ENCODE results near the gene CYP2A7. TPM values are rescaled to one million over a fixed set of nuclear protein-coding genes. Genes with fewer than 3 reads are reported as not detected.
"Not testable (repeated sequence)": the region's sequence is repeated elsewhere in the genome, so short reads cannot be mapped to it uniquely, and the experiment has no call there.

Gene CYP2A7
- total RNA-seq, 1 experiment from 2014 or later, result not detected

DNA sequence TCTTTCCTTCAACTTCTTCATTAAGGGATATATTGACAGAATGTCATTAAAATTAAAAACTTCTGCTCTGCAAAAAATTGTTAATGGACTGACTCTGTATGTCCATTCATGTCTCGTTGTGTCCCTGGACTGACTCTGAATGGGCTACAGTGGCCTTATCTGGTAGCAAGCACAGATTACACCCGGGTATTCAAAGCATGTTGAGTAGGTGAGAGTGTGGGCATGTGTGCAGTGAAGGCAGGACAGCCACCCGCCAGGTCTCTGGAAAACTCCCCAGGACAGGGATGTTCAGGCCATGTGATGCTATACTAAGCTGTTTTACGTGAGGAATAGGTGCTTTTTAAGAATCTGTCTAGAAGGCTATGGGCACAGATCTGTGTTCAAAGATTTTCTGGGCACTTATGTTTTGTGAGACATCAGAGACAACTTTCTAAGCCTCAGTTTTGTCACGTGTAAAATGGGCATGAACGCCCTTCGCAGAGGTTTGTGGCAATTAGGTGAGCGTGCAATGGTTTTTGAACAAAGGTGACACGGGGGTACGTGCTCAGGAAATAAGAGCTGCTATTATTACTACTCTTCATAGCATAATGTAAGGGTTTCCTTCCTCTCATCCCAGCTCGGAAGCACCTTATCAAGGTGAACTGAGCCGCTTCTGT, 38.9 kb downstream of the CYP2A7 start:
- DNase-seq (ENCODE audit: low read depth), result not testable (repeated sequence)

DNA sequence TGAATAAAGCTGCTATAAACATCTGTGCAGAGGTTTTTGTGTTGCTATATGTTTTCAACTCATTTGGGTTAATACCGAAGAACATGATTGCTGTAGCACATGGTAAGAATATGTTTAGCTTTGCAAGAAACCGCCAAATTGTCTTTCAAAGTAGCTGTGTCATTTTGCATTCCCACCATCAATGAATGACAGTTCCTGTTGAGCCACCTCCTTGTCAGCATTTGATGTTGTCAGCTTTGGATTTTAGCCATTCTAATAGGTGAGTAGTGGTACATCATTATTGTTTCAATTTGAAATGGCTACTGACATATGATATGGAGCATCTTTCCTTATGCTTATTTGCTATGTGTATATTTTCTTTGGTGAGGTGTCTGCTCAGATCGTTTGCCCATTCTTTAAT, 40.0 kb downstream of the CYP2A7 start:
- DNase-seq (ENCODE audit: low read depth), result not testable (repeated sequence)

DNA sequence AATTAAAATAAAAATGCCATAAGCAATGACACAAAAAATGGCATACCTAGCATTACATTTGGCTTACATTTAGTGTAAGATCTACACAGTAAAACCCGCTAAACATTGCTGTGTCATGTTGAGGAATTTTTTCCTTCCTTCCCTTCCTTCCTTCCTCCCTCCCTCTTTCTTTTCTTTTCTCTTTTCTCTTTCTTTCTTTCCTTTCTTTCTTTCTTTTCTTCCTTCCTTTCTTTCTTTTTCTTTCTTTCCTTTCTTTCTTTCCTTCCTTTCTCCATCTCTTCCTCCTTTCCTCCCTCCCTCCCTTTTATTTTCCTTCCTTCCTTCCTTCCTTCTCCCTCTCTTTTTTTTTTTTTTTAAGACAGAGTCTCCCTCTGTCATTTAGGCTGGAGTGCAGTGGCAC, 43.6 kb downstream of the CYP2A7 start:
- not testable (repeated sequence) for DNase-seq (ENCODE audit: low read depth)

DNA sequence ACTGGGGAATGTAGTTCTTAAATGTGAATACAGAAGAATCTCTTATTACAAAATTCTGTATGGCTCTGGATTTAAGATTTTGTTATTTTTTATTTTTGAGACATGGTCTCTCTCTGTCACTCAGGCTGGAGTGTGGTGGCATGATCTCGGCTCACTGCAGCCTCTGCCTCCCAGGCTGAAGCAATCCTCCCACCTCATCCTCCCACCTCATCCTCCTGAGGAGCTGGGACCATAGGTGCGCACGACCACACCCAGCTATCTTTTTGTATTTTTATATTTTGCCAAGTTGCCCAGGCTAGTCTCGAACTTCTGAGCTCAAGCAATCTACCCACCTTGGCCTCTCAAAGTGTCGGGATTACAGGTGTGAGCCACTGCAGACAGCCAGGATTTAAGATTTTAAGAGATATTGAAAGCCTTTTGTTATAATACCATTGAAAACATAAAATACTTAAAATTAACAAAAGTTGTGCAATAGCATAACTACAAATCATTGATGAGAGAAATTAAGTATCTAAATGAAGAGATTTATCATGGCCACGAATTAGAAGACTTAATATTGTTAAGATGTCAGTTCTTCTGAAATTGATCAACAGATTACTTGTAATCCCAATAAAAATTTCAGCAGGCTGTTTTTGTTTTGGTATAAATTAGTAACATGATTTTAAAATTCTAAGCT, 45.1 kb downstream of the CYP2A7 start:
- DNase-seq (ENCODE audit: low read depth), result no peak

DNA sequence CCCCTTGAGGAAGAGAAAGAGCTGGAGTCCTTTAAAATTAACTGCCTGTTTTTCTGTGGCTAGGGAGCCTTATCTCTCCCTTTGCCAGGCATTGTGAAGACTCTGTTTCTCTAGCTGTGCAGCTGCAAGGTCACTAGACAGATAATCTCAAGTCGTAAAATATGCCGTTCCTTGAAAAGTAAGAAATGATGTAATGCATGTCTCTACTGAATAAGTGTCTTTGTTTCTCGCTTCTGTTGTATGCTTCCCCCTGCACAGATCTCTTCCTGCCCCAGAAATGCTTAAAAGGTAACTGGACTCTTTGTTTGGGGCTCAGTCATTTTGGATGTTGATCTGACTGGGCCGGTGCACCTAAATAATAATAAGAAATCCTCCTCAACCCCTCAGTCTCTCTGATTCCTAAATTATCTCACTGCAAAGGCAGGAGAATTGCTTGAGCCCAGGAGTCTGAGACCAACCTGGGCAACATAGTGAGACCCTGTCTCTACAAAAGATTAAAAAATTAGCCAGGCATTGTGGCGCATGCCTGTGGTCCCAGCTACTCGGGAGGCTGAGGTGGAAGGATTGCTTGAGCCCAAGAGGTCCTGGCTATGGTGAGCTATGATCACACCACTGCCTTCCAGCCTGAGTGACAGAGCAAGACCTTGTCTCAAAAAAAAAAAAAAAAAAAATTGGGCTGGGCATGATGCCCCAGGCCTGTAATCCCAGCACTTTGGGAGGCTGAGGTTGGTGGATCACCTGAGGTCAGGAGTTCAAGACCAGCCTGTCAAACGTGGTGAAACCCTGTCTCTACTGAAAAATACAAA, 48.1 kb downstream of the CYP2A7 start:
- DNase-seq (ENCODE audit: low read depth), result not testable (repeated sequence)

DNA sequence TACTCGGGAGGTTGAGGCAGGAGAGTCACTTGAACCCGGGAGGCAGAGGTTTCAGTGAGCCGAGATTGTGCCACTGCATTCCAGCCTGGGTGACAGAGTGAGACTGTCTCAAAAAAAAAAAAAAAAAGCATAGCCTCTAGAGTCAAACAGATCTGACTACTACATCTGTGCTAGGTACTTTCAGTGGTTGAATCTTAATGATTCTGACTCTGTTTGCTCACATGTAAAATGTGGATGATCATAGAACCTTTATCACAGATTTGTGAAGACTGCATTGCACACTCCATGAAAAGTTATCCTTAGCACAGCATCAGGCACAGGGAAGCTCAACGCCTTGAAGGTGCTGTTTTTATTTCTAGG, 49.6 kb downstream of the CYP2A7 start:
- DNase-seq (ENCODE audit: low read depth), result not testable (repeated sequence)

DNA sequence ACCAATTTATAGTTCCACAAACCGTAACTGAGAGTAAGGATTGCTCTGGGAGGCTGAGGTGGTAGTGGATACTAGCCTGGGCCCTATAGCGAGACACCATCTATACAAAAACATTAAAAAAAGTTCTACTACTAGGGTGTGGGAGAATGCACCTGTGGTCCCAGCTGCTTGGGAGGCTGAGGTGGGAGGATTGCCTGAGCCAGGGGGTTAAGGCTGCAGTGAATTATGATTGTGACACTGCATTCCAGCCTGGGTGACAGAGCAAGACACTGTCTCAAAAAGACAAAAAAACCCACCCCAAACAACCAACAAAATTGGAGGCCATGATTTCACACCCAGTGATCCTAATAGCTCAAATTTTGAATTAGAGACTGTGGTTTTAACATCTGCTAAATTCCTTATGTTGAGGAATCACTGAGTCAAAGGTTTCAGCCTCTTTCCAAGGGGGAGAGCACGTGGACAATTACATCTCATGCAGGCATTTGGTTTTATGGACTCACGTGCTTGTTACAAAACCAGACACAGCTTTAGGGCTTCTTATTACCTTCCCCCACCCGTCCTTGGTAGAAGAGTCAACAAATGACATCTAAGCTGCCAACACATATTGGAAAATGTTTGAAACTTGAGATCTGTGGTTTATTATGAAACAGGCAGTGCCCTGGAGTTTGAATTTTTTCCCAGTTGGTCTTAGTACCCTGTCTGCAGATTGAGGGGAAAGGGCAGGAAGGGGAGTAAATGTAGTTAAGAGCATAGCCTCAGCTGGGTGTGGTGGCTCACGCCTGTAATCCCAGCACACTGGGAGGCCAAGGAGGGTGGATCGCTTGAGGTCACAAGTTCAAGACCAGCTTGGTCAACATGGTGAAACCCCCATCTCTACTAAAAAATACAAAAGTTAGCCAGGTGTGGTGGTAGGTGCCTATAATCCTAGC, 50.3 kb downstream of the CYP2A7 start:
- peak; percentile 90 for DNase-seq (ENCODE audit: low read depth)

DNA sequence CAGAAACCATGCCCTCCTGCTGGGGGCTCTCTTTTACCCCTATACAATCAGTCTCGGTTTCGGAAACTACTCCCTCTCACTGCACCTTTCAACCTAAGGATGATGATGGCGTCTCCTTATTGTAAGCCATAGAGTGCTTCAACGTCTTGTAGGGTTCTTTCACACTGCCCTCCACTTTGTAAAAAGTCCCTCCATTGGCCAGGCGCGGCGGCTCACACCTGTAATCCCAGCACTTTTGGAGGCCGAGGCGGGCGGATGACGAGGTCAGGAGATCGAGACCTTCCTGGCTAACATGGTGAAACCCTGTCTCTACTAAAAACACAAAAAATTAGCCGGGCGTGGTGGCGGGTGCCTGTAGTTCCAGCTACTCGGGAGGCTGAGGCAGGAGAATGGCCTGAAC, 51.3 kb downstream of the CYP2A7 start:
- DNase-seq (ENCODE audit: low read depth), result not testable (repeated sequence)

DNA sequence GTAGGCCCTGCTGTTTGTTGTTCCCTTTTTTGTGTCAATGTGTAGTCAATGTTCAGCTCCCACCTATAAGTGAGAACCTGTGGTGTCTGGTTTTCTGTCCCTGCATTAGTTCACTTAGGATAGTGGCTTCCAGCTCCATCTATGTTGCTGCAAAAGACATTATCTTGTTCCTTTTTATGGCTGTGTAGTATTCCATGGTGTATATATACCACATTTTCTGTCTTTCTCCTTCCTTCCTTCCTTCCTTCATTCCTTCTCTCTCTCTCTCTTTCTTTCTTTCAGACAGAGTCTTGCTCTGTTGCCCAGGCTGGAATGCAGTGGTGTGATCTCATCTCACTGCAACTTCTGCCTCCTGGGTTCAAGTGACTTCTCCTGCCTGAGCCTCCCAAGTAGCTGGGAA, 52.8 kb downstream of the CYP2A7 start:
- DNase-seq (ENCODE audit: low read depth), result no peak

DNA sequence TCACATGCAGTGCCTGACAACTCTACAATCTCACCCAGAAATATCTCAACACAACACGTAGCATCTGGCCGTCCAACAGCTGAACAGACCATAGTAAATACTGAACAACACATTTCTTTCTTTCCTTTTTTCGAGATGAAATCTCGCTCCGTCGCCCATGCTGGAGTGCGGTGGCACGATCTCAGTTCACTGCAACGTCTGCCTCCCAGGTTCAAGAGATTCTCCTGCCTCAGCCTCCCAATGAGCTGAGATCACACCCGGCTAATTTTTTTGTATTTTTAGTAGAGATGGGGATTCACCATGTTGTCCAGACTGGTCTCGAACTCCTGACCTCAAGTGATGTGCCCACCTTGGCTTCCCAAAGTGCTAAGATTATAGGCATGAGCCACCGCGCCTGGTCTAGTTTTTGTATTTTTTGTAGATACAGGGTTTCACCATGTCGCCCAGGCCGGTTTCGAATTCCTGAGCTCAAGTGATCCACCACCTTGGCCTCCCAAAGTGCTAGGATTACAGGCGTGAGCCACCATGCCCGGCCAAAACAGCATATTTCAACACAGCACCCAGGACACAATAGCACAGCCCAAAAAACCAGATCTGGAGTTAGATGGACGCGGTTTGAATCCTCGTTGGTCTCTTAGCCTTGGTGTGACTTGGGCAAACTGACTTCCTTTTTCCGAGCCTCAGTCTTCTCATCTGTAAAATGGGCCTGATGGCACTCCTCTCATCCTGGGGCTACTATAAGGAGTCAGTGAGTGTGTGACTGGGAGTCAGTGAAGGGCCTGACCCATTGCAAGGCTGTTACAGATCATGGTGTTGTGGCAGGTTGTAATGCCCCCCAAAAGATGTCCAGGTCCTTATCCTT, 54.4 kb downstream of the CYP2A7 start:
- no peak for DNase-seq (ENCODE audit: low read depth)

DNA sequence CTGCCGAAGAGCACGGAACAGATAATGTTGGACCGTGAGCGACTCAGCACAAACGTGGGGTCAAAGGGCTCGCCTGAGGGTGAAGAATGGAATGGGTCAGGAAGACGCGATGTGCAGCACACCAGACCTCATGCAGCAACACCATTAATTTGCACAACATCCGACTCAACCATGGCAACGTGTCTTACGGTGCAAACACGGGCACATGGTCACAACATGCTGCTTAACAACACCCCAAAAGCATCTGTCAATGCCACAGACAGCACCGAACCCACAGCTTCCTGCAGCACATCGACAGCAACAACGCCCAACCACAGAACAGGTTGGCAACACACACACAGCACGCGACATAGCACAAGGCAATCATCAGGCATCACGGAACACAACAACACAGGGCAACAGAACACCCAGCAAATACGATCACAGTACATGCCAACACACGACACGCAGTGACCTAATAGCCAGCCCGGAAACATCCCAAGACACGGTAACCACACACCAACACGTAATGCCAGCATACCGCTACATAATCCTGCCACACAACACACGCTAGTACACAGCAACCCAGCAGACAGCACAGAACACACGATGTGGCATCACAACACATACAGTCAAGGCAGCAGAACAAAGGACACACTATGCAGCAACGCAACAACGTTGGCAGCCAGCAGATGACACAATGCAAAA, 55.2 kb downstream of the CYP2A7 start:
- not testable (repeated sequence) for DNase-seq (ENCODE audit: low read depth)

DNA sequence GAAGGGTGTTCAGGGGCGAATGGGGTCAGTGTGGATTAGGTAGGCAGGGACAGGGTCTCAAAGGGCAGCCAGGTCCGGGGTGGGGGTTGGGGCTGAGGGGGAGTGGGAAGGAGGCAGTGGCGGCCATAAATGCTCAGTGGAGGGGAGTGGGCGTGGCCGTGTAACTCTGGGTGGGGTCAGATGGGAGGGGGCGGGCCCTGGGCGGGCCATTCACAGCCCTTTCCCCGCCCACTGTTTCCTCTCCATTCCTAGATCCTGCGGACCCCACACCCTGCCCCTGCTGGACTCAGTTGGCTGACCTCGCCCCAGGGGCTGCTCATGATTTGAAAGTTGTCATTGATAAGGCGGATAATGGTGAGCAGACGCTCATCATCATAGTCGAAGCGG, 55.7 kb downstream of the CYP2A7 start:
- DNase-seq (ENCODE audit: low read depth), result not testable (repeated sequence)

DNA sequence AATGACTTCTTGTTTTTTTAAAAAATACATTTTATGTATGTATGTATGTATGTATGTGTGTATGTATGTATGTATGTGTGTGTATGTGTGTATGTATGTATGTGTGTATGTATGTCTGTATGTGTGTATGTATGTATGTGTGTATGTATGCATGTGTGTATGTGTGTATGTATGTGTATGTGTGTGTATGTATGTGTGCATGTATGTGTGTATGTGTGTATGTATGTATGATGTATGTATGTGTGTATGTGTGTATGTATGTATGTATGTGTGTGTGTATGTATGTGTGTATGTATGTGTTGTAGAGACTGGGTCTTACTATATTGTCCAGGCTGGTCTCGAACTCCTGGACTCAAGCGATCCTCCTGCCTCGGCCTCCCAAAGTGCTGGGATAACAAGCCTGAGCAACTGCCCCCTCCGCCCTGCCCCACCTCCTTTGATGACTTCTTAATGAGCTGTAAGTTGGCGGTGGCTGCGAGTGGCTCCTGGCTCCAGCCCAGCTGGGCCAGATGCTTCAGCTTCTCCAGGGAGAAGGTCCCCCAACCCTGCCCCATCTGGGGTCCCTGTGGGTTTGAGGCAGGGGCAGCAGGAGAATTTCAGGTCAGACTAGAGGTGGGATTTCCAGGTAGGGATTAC, 56.5 kb downstream of the CYP2A7 start:
- not testable (repeated sequence) for DNase-seq (ENCODE audit: low read depth)

Other genes starting within 250 kb of the CYP2A7 start
- gene NUMBL, start 191.6 kb downstream of the CYP2A7 start, total RNA-seq (2014; rRNA removed; shearing (Covaris generic)), result 16.4 and 22.7 TPM in 2 replicates
- gene COQ8B, start 165.3 kb downstream of the CYP2A7 start, total RNA-seq (2014; rRNA removed; shearing (Covaris generic)), result 20.0 and 31.0 TPM in 2 replicates
- 4.9 and 5.3 TPM in 2 replicates for gene ITPKC, start 165.1 kb downstream of the CYP2A7 start, total RNA-seq (2014; rRNA removed; shearing (Covaris generic))
- 0.51 TPM in 1 of 2 replicates, not detected in the other for gene ACTMAP, start 131.8 kb downstream of the CYP2A7 start, total RNA-seq (2014; rRNA removed; shearing (Covaris generic))
- gene SNRPA, start 131.0 kb downstream of the CYP2A7 start, total RNA-seq (2014; rRNA removed; shearing (Covaris generic)), result 64.1 and 71.0 TPM in 2 replicates
- not detected in 2 replicates for gene MIA, start 106.7 kb downstream of the CYP2A7 start, total RNA-seq (2014; rRNA removed; shearing (Covaris generic))
- gene RAB4B, start 104.0 kb downstream of the CYP2A7 start, total RNA-seq (2014; rRNA removed; shearing (Covaris generic)), result 32.4 and 34.4 TPM in 2 replicates
- 46.0 and 54.7 TPM in 2 replicates for gene EGLN2, start 83.0 kb downstream of the CYP2A7 start, total RNA-seq (2014; rRNA removed; shearing (Covaris generic))
- gene CYP2A6, start 31.8 kb downstream of the CYP2A7 start, total RNA-seq (2014; rRNA removed; shearing (Covaris generic)), result not detected in 2 replicates
- gene CYP2B6, start 109.1 kb upstream of the CYP2A7 start, total RNA-seq (2014; rRNA removed; shearing (Covaris generic)), result not detected in 2 replicates
- gene CYP2A13, start 206.2 kb upstream of the CYP2A7 start, total RNA-seq (2014; rRNA removed; shearing (Covaris generic)), result not detected in 2 replicates
- not detected in 2 replicates for gene CYP2F1, start 232.2 kb upstream of the CYP2A7 start, total RNA-seq (2014; rRNA removed; shearing (Covaris generic))